IMR-90 (cell line): Measurements from ENCODE around the gene TPCN1. TPM values are rescaled to one million over a fixed set of nuclear protein-coding genes. Genes with fewer than 3 reads are reported as not detected.

Experiments used
- microRNA-seq, 2 experiments: library from miRNA; stranded (forward) in 1 of 2; unstranded in 1 of 2; fragments of 10-50 nt in 1 of 2; fragments of <30 nt in 1 of 2; gene quantifications in 1 of 2; microRNA quantifications in 1 of 2; one replicate each; pipeline versions ENCODE3 to v1.1.0; 2013 to 2020; ENCODE audit not compliant: insufficient read depth in 1 of 2, insufficient read length in 1 of 2, unreplicated experiment in 1 of 2
- polyA plus RNA-seq, 3 experiments: library from polyadenylated mRNA; depleted of rRNA; stranded (reverse); fragments of >200 nt; gene quantifications; 2 replicates each; pipeline ENCODE4 v1.2.3, GENCODE V29; 2012; ENCODE audit warnings: low replicate concordance in 1 of 3
- small RNA-seq, 5 experiments: library from RNA; depleted of rRNA; stranded (forward); fragments of <200 nt; gene quantifications; one replicate each; pipeline ENCODE3, GENCODE V24; 2012
- total RNA-seq: library from RNA; depleted of rRNA; stranded (reverse); fragments of >200 nt; gene quantifications from 2 replicates; pipeline ENCODE4 v1.2.3, GENCODE V29; 2012; rRNA removed

TPCN1 gene
- total and polyA plus RNA-seq, 2 of the 4 experiments (the other 2 are of a cell fraction) = 2.0 to 13.2 TPM

Small RNA genes within 50 kb of the gene (microRNA-seq; reads per million reads assigned to microRNA genes)
- gene MIR6762 (ENCODE audit: insufficient read depth in 1 of 2, insufficient read length in 1 of 2, unreplicated experiment in 1 of 2) = 0 reads per million in 2 experiments
- gene RF00019 (ENCODE audit: insufficient read depth, insufficient read length) = not detected

Small RNA genes within 50 kb of the gene (small RNA-seq; reads per million reads assigned to genes)
- 0 reads per million in 5 experiments for gene MIR6762
- gene RF00019 = 0 reads per million in 5 experiments

Other genes with a start within 250 kb of the TPCN1 start
- gene OAS2, start 242.9 kb upstream of the TPCN1 start, total RNA-seq = under 0.01 TPM in 1 of 2 replicates, not detected in the other
- gene OAS2, start 242.9 kb upstream of the TPCN1 start, polyA plus RNA-seq (2012; rRNA removed) = not detected in 2 replicates
- gene DTX1, start 164.7 kb upstream of the TPCN1 start, total RNA-seq = not detected in 2 replicates
- not detected in 2 replicates for gene DTX1, start 164.7 kb upstream of the TPCN1 start, polyA plus RNA-seq (2012; rRNA removed)
- not detected in 2 replicates for gene RASAL1, start 85.7 kb upstream of the TPCN1 start, total RNA-seq
- gene RASAL1, start 85.7 kb upstream of the TPCN1 start, polyA plus RNA-seq (2012; rRNA removed) = not detected in 2 replicates
- not detected in 2 replicates for gene CFAP73, start 71.7 kb upstream of the TPCN1 start, total RNA-seq
- not detected in 2 replicates for gene CFAP73, start 71.7 kb upstream of the TPCN1 start, polyA plus RNA-seq (2012; rRNA removed)
- gene DDX54, start 36.0 kb upstream of the TPCN1 start, total RNA-seq = 23.8 and 24.4 TPM in 2 replicates
- gene DDX54, start 36.0 kb upstream of the TPCN1 start, polyA plus RNA-seq (2012; rRNA removed) = 47.5 and 55.1 TPM in 2 replicates
- gene RITA1, start 35.7 kb upstream of the TPCN1 start, total RNA-seq = 14.7 and 15.0 TPM in 2 replicates
- gene RITA1, start 35.7 kb upstream of the TPCN1 start, polyA plus RNA-seq (2012; rRNA removed) = 14.2 and 15.2 TPM in 2 replicates
- gene SLC8B1, start 113.6 kb downstream of the TPCN1 start, total RNA-seq = 4.1 and 5.0 TPM in 2 replicates
- 9.7 and 10.2 TPM in 2 replicates for gene SLC8B1, start 113.6 kb downstream of the TPCN1 start, polyA plus RNA-seq (2012; rRNA removed)
- 7.3 and 8.1 TPM in 2 replicates for gene PLBD2, start 137.1 kb downstream of the TPCN1 start, total RNA-seq
- 37.1 and 44.5 TPM in 2 replicates for gene PLBD2, start 137.1 kb downstream of the TPCN1 start, polyA plus RNA-seq (2012; rRNA removed)
- gene SDS, start 182.4 kb downstream of the TPCN1 start, total RNA-seq = not detected in 2 replicates
- gene SDS, start 182.4 kb downstream of the TPCN1 start, polyA plus RNA-seq (2012; rRNA removed) = not detected in 2 replicates
- 5.6 and 6.3 TPM in 2 replicates for gene SDSL, start 200.9 kb downstream of the TPCN1 start, total RNA-seq
- gene SDSL, start 200.9 kb downstream of the TPCN1 start, polyA plus RNA-seq (2012; rRNA removed) = 10.9 and 13.4 TPM in 2 replicates